DMS79 (cell line): ENCODE data around the gene FOXP1.

ENCODE experiments used
- DNase-seq: peaks from one replicate; lab custom pipeline; 2025; lab: John Stamatoyannopoulos, UW

The FOXP1 gene

DNA sequence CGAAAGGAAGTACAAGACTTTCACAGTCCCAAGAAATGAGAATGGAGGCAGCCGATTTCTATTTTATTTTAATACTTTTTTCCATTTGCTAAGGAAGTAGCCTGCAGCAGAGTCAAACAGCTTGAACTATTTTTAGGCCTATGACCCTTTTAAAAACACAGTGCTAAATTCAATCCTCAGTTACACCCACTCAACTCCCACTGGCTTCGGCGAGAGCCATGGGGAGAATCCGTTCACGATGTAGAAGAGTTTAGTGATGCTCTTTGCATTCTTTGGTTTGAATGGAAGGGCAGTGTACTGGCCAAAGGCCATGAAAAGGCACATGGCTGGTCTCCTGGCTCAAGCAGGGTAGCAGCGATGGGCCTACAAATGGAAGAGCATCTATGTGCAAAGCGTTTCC, 343.5 kb downstream of the FOXP1 start:
- no peak for DNase-seq

DNA sequence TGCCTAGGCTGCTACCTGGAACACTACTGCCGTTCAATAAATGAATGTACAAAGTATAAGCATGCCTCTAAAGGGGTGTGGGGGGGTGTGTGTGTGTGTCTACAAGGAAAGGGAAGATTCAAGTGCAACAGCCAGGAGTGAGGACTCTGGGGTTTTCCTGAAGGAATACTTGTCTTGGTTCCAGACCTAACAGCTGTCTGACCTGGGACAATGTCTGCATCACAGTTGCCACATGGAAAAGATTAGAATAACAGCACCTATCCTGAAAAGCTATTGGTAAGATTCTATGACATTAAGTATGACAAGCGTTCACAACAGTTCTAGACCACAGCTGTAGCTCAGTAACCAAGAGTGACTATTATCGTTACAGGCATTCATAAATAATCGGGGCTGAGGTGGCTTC, 345.2 kb downstream of the FOXP1 start:
- DNase-seq: no peak

DNA sequence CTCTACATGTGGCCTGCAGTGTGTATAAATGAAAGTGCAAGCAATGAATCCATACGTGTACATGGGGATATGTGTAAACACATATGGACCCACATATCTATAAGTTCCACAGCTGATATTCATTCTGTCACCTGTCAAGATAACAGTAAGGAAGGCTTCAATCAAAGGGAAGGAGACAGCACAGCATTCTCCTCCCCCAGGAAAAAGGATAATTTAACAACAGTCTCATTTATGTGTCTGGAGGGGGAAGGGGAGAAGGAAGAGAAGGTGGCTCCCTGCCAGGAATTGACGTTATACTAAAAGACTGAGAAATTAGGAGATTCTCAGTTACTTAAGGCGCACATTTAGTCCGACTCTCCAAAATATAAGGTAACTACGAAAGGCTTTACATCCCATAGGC, 345.9 kb downstream of the FOXP1 start:
- DNase-seq: no peak

DNA sequence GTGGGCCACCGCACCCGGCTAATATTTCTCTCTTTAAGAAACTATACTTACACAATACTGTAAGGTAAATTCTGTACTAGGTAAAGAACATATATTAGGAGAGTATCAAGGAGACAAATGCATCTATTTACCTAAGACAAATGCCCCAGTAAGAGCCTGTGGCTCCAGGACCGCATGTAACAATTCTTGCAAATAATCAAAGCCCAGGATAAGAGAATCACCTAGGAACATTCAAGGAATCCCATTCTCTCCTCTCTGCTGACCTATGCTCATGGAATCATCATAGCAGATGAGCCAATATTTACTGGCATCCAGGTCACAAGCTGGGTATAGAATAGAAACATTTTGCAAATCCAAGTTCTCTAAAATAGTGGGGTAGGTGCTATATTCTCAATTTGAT, 347.7 kb downstream of the FOXP1 start:
- no peak for DNase-seq

DNA sequence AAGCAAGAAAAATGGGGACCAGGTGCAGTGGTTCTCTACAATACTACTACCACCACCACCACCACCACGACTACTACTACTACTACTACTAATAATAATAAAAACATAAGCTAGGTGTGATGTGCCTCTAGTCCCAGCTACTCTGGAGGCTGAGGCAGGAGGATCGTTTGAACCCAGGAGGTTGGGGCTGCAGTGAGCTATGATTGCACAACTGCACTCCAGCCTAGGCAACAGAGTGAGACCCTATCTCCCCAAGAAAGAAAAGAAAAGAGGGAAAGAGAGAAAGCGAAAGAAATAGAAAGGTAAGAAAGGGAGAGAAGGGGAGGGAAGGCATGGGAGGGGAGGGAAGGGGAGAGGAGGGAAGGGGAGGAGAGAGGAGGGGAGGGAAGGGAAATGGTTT, 350.6 kb downstream of the FOXP1 start:
- DNase-seq: no peak

DNA sequence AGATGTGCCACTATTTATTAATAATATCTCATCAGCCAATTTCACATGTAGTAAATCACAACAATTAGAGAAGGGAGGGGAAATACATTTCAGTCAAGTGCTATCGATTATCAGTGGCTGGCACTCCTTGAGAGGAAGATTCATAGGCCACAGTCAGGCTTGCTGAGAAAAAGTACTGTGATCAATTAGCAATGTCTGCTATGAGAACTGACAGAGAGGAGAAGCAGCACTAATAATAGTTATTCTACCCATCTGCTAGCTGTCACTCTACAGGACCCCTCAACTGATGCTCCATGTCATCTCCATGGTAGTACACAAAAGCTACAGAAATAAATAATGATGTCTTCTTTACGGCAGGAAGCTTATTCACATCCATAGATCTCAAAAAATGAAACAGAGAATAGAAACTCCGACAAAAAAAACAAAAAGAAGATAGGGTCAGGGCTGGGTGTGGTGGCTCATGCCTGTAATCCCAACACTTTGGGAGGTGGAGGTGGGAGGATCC, 351.3 kb downstream of the FOXP1 start:
- DNase-seq: no peak

DNA sequence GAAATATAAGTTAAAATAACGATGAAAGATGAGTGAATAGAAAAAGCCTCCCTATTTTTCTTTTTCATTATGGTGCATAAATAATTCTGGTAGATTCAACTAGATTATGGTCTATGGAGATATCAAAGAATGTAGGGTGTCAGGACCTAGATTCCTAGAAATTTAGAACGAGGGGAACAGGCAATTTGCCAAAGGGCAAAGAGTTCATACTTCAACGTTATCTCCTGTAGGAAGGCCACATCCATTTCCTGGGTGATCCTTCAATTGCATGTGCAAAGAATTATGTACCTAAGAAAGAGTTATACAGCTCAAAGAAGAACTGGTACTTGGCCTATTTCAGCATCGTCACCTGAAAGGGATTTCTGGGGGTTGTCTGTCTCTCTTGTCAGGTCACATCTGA, 351.8 kb downstream of the FOXP1 start:
- no peak for DNase-seq

DNA sequence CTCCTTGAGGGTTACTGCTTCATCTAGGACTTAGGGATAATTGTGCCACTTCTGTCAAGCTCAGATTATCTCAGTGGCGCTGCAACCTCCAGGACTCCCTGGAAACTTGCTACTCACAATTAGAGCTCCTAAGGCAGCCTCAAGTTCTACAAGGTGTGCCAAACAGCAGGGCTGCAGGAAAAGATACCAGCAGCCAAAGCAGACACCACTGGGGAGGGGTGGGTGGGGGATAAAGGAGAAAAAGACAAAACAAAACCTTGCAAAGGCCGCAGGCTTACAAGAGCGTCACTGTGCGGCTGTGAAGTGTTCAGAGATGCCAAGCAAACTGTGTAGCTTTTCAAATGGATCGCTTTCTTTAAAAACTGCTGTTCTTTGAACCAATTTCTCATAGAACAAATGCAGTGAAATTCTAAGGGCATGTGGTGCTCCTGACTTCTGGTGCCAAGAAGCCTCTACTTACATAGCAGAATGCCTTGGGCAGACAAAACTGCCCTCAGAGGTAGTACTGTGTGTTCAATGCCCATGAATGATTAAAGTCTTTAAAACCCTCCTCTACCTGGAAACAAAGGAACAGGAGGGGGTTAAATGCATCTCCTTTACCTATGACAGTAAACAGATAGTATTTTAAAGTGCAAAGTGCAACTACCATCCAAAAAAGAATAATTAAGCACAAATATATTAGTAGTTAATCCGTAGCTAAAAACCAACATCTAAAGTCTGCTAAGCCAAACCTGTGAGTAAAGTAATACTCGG, 353.4 kb downstream of the FOXP1 start:
- no peak for DNase-seq

DNA sequence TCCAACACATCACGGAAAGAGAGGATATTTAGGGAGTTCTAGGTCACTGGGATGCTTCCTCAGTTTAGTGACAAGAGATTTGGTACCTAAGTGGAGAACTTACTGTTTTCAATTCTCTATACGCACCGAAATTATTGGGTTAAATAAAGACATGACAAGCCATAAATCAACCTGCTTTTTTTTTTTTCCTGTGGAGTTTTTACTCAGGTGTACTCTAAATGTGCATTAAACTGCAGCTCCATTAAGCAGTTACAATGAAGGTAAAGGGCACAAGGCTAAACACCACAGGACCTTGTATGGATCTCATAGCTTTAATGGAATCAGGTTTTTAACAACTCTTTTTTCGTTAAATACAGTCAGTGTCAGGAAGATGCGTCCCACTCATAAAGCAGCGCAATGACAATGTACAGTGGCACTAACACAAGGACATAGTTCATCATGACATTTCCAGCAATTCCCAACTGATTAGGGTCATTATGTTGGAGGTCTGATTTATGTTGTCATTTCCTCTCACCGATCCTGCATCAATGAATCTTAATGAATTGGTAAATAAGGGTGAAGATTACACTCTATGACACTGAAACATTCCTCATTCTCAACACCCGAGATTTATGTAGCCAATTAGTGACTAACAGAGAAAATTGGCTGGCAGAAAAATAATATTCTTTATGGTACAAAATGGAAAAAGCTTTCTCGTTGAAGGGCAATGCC, 355.2 kb downstream of the FOXP1 start:
- no peak for DNase-seq

DNA sequence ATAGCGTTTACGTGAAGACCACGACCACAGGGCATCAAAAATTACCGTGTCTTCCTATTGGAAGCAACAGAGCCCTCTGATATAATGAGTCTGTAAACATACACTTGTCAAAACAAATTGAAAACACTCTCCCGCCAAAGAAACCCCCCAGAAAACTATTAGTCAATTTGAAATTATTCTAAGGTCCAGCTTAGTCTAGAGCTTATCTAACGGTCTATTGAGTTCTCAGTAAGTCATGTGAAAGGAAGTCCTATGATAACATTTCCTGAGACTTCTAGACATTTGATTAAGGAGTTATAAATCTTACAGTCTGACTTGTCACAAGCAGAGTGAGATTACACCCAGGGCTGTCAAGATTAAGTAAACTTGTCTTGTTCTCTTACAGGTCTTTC, 356.3 kb downstream of the FOXP1 start:
- no peak for DNase-seq

DNA sequence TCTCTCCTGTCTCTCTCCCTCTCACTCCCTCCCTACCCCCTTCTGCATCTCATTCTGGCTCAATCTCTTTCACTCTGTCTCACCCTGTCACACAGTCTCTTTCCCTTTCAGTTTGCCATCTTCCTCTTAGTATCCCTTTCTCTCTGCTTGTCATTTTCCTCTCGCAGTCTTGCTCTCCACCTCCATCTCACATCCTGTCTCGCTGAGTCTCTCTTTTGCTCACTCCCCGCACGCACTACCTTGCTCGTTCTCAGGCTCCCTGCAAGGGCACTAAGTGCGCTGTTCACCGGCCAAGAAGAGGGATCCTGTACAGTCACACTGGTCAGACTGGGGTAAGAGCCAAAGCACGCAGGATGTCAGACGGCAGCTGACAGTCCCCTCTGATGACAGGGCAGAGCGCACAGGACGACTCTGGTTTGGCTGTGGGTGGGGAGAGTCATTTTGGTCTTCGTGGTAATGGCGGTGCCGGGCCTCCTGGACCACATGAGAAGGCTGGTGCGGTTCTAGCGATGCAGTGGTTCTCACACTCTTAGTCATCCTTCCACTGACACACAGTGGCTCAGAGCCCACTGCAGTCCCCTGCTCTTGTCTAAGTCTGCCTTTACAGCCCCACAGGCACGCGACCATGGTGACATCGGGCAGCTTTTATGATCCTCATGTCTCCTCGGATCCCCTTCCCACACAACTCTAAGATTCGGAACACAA, 356.8 kb downstream of the FOXP1 start:
- no peak for DNase-seq

DNA sequence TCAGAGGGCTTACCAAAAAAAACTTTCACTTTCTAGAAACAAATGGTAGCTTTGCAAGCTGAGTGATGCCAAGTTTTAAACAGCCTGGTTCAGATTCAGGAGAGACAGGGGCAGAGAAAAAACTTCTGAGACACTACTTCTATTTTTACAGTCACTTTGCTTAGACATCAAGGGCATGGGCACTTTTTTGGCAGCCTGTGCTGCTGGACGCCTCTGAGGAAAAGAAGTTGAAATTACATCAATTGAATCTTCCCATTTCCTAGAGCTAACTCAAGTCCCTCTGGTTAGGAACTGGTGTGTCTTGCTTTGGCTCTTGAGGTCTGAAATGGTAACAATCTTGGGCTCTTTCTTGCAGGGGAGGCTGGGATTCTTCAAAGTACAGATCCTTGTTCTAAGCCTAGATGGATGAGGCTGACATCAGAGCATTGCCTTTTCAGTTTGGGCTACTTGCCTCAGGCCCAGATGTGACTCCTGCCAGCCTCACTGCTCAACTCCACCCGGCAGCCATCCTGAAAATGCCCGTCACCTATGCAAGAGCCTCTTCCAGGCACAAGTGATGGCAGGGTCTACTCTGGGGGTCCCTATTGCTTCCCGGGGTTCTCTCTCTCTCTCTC, 357.5 kb downstream of the FOXP1 start:
- DNase-seq: no peak

DNA sequence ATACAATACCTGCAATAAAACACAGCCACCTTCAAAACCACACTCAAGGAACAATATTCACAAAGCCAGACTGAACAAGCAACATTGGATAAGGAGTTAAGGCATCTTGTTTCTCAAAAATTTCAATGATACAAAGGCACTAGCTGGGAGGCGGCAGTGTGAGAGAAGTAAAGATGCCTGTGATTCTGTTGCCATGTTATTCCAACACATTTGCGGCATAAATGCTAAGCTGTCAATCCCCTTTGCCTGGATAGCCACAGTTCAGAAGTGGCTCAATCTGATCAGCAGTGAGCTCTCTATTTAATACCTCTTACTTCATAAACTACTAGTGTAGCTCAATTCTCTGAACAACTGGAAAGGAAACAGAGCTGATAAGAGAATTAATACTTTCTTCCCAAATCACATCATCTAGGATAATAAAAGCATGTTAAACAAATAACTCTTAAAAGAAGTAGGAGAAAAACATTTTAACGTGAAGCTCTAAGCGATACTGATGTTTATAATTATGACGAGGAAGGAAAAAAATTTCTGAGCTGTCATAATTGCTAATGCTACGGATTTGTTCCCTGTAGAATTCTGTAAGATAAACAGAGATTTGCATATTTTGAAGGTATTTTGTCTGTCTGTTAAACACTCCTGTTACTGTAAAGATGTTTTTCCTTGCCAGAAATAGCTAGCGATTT, 358.4 kb downstream of the FOXP1 start:
- no peak for DNase-seq

DNA sequence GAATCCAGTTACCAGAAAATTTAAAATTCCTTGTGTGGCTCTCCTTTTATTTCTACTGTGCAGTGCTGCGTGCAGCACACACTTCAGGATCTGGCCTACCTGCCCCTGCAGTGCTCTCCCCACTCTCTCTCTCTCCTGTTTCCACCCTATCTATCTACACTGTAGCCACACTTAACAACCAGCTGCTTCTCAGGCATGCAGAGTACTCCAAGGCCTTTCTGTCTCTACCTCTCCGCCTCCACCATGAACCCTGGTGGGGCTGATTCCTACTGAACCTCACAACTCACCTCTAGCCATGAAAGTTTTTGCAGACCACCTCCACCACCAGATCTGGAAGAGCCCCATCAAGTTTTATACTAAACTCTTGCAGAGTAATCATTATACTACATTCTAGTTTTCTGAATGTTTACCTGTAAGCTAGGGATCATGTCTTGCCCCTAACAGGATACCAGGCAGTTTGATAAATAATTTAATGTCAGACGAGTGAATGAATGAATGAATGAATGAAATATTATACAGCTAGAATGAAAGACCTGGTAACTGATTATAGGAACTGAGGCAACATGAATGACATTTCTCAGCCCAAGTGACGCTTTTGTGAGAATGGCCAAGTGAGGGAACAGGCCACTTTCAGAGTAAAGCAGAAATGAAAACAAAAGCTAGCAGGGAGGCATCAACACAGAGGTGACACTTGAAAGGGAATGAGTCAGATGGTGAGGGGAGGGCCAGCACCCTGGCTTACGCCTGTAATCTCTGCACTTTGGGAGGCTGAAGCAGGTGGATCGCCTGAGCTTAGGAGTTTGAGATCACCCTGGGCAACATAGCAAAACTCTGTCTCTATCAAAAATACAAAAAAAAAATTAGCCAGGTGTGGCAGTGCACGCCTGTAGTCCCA, 363.5 kb downstream of the FOXP1 start:
- DNase-seq: no peak

DNA sequence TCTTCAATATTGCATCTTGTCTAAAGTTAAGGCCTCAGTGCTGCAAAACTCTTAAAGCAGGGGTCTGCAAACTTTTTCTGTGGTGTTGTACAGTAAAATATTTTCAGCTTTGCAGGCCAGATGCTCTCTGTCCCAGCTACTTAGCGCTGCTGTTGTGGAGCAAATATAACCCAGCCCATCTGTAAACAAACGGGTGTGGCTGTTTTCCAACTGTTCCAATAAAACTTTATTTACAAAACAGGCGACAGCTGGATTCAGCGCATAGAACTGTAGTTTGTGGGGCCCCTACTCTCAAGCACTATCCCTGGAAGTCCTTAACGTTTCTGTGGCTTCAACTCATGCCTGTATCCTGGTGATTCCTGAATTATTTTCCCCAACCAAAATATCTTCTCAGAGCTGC, 365.0 kb downstream of the FOXP1 start:
- no peak for DNase-seq

DNA sequence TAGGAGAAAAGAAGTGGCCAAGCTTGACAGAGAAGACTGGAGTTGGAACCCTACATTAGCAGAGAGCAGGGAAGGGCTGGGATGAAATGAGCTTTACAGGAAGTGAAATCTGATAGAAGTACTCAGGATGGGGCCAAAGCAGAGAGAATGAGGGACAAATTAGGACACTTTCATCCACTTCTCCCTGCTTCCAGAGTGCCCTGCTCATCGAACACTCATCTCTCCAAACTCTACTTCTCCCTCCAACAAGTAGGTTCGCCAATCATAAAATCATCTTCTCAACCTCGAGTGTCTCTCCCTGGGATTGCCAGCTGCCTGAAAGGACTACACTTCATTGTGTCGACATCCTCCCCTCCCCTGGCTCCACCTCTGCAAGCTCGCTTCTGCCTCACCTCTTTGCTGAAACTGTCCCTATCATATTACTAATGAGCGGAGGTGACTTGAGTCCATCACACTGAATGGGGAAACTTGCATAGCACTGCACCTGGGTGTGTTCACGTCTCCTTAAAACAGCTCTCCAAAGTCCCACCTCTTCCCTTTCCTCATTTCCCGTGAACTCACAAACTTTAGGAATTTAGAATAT, 365.8 kb downstream of the FOXP1 start:
- no peak for DNase-seq

DNA sequence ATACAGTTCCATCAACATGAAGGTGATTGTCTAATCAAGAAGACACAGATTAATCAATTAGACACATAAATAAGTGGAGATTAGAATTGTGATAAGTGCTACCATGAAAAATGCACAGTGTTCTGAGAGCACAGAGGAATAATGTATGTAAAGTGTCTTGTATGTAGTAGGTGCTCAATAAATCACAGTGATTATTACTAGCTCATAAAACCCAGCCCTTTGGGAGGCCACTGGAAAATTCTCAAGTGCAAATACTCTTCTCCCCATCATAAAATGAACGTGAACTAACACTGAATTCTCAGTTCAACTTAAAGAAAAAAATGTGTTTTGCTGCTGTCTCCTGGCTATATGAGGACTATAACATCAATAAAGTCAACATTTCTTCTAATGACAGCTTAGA, 368.2 kb downstream of the FOXP1 start:
- no peak for DNase-seq

DNA sequence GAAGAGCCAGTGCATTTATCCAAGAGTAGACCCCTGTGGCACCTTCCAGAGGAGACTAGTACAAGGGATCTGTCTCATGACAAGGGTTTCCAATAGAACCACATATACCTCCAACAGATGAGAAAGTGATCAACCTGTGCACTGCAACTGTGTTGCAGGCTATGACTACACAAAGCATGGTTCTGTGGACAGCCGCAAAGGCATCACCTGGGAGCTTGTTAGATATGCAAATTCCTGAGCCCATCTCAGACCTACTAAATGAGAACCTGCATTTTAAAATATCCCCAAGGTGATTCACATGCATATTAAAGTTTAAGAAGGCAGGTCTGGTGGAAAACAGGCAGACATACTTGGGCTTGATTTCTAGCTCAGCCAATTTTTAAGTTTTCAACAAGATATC, 368.7 kb downstream of the FOXP1 start:
- DNase-seq: no peak

DNA sequence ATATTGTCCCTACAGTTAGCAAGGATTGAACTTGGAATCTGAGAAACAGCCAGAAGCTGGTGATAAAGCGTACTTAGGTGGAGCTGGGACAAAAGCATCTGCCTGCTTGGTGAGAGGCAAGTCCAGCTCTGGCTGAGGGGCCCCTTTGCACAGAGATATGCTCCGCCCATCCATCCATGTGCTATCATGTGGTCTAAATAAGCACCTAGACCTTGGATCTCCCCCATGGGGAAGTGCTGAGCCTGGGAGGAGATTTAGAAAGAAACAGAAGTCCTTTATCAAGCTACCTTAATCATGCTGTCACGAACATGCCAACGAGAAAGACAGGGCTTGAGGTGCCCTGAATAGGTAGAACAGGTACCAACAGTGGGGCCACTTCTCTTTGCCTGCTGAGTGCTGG, 369.5 kb downstream of the FOXP1 start:
- no peak for DNase-seq

DNA sequence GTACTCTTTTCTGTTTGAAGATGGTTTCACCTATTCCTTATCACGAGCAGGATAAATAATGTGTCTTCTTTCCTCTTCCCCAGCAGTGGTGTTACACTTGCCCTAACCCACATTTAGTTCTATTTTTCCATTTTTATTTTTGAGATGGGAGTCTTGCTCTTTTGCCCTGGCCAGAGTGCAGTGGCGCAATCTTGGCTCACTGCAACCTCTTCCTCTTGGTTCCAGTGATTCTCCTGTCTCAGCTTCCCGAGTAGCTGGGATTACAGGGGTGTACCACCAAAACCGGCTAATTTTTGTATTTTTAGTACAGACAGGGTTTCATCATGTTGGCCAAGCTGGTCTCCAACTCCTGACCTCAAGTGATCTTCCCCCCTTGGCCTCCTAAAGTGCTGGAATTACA, 372.4 kb downstream of the FOXP1 start:
- DNase-seq: no peak
